ENCODE measurements around the gene PIN4. TPM values are rescaled to one million over a fixed set of nuclear protein-coding genes. Genes with fewer than 3 reads are reported as not detected.

Gene PIN4
- polyA plus RNA-seq, 1 of the 3 experiments (the other 2 are of a cell fraction), result 29.8 TPM

GRCh38 chrX:72133851-72134546 lies 47.6 kb upstream of the PIN4 start:
- DNase-seq, result no peak
- Histone ChIP-seq H3K27me3 (ENCODE audit: insufficient read depth) (peaks cover 19% of the 10 kb centered on the region), H4K20me1 (ENCODE audit: insufficient read depth) (no peaks in the 10 kb centered on the region), H3K4me2 (no peak overlapping the region), H3F3A (replicated peaks; ENCODE audit: insufficient read depth) (no peaks in the 10 kb centered on the region), H3K27ac (ENCODE audit: low read depth in 2 of 2, low read length in 1 of 2) (no peak overlapping the region), H3K36me3 (replicated peaks in 1 of 2; ENCODE audit: control insufficient read depth in 1 of 2, insufficient read depth in 2 of 2, low read length in 1 of 2) (peaks cover 0 to 1% of the 10 kb centered on the region in 2 experiments), H2AFZ (ENCODE audit: low read depth) (no peak overlapping the region), H3K4me1 (ENCODE audit: control insufficient read depth in 1 of 2, insufficient read depth in 2 of 2, low read depth in 1 of 2, low read length in 1 of 2) (peaks cover 0 to 25% of the 10 kb centered on the region in 2 experiments; a peak in 2 of 4 replicates), H3K9ac (no peak overlapping the region), H3K9me3 (no peaks in the 10 kb centered on the region), H3K4me3 (ENCODE audit: low read depth in 2 of 2, low read length in 1 of 2) (no peak overlapping the region), H3K79me2 (ENCODE audit: insufficient read depth) (no peaks in the 10 kb centered on the region), H3K9me2 (no peaks in the 10 kb centered on the region)
- no peak for TF ChIP-seq MXI1 (IDR thresholded peaks at IDR 0.05; ENCODE audit: low read depth, low read length)
- TF ChIP-seq NFIC (IDR thresholded peaks at IDR 0.05; ENCODE audit: borderline replicate concordance), result no peak
- no peak for TF ChIP-seq TAF1 (IDR thresholded peaks at IDR 0.05; ENCODE audit: borderline replicate concordance, low read depth, low read length)
- TF ChIP-seq SMC3 (IDR thresholded peaks at IDR 0.05; ENCODE audit: low read depth, low read length), result no peak
- TF ChIP-seq YY1 (IDR thresholded peaks at IDR 0.05; ENCODE audit: low read depth), result no peak
- no peak for TF ChIP-seq GABPA (IDR thresholded peaks at IDR 0.05; ENCODE audit: low read depth)
- TF ChIP-seq JUND (IDR thresholded peaks at IDR 0.05), result no peak
- no peak for TF ChIP-seq SIN3A (IDR thresholded peaks at IDR 0.05; ENCODE audit: borderline replicate concordance, low read depth, low read length)
- TF ChIP-seq RCOR1 (IDR thresholded peaks at IDR 0.05; ENCODE audit: low read length), result no peak
- TF ChIP-seq USF2 (IDR thresholded peaks at IDR 0.05; ENCODE audit: borderline replicate concordance, low read depth, low read length), result no peak
- CTCF ChIA-PET, result interaction anchor here (15.8 kb wide), 1 partner anchor 113 kb away, joined by 257 read pairs; no protein-coding TSS in a partner anchor
- 78% methylated on average over 10 of the region's 11 CpGs for WGBS (ENCODE audit: low lambda C conversion rate)
- POLR2A ChIA-PET, result no interaction called here

- Histone ChIP-seq H4K20me1 (ENCODE audit: insufficient read depth) (no peaks in the 10 kb centered on the region), H3F3A (replicated peaks; ENCODE audit: insufficient read depth) (no peaks in the 10 kb centered on the region), H3K4me2 (no peak overlapping the region), H3K9me2 (no peaks in the 10 kb centered on the region), H3K27me3 (ENCODE audit: insufficient read depth) (peaks cover 8% of the 10 kb centered on the region; the same call in 1 of the 2 replicates), H3K27ac (ENCODE audit: low read depth in 2 of 2, low read length in 1 of 2) (no peak overlapping the region), H3K4me3 (ENCODE audit: low read depth in 2 of 2, low read length in 1 of 2) (no peak overlapping the region), H2AFZ (ENCODE audit: low read depth) (no peak overlapping the region), H3K36me3 (replicated peaks in 1 of 2; ENCODE audit: control insufficient read depth in 1 of 2, insufficient read depth in 2 of 2, low read length in 1 of 2) (peaks cover 0 to 2% of the 10 kb centered on the region in 2 experiments), H3K9ac (no peak overlapping the region), H3K4me1 (ENCODE audit: control insufficient read depth in 1 of 2, insufficient read depth in 2 of 2, low read depth in 1 of 2, low read length in 1 of 2) (peaks cover 0 to 6% of the 10 kb centered on the region in 2 experiments; a peak in 2 of 4 replicates), H3K79me2 (ENCODE audit: insufficient read depth) (no peaks in the 10 kb centered on the region), H3K9me3 (no peaks in the 10 kb centered on the region)
- WGBS (ENCODE audit: low lambda C conversion rate), result 57% methylated on average over 9 of the region's 9 CpGs
- ChIA-PET POLR2A (no interaction called here), CTCF (interaction anchor here (1.3 to 3.1 kb wide), 2 partner anchors 10 to 12 kb away, joined by 6 to 10 read pairs; no protein-coding TSS in a partner anchor)
- DNase-seq, result no peak
- no peak for TF ChIP-seq FOSL2 (IDR thresholded peaks at IDR 0.05; ENCODE audit: borderline replicate concordance, low read depth)
- no peak for TF ChIP-seq MXI1 (IDR thresholded peaks at IDR 0.05; ENCODE audit: low read depth, low read length)
- TF ChIP-seq USF1 (IDR thresholded peaks at IDR 0.05; ENCODE audit: borderline replicate concordance, low read depth), result no peak
- TF ChIP-seq CHD2 (IDR thresholded peaks at IDR 0.05; ENCODE audit: low read length, partially characterized antibody), result no peak
Measured at GRCh38 chrX:72137846-72138495, 43.6 kb upstream of the PIN4 start.
